ENCODE results near the gene SLC23A2.

DNA sequence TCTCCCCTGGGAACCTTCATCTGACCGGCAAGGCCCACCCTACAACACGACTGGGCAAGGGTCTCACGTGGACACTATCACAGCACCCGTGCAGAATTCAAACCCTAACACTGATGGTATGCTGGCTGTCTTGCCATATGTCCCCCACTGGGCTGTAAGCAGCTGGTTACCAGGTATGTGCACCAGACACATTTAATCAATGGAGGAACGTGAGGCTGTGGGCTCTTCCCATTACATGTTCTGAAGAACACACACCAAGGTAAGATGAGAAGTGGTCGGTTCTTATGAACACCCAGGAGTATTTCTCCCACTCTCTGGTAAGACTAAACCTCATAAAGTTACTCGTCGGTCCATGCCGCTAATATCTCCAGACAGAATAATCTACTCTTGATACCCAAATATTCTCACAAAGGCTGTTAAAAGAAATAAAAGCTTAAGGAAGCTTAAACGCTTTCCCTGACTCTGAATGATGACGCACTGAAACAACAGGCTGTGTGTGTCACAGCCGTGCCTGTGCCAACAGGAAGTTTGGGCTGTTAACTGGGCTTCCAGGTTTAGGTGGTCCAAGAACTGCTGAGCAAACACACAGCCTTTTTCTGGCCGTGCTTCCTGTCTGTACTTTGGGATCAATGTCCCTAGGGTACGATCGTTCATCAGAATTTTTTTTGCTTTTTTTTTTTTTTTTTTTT is 75.3 kb downstream of the SLC23A2 start:
- no peak for TF ChIP-seq RCOR1 (IDR thresholded peaks at IDR 0.05; ENCODE audit: low read length)
- no peak for TF ChIP-seq CTCF (IDR thresholded peaks at IDR 0.05)
- TF ChIP-seq SMC3 (IDR thresholded peaks at IDR 0.05; ENCODE audit: low read depth, low read length) = no peak
- TF ChIP-seq RAD21 (IDR thresholded peaks at IDR 0.05; ENCODE audit: low read length) = no peak
- TF ChIP-seq NFIC (IDR thresholded peaks at IDR 0.05; ENCODE audit: borderline replicate concordance) = no peak
- no peak for TF ChIP-seq POLR2AphosphoS5 (IDR thresholded peaks at IDR 0.05; ENCODE audit: low read depth, low read length)
- no peak for TF ChIP-seq YY1 (IDR thresholded peaks at IDR 0.05; ENCODE audit: low read depth)
- no peak for TF ChIP-seq MXI1 (IDR thresholded peaks at IDR 0.05; ENCODE audit: low read depth, low read length)
- no peak for TF ChIP-seq GABPA (IDR thresholded peaks at IDR 0.05; ENCODE audit: low read depth)
- TF ChIP-seq RXRA (IDR thresholded peaks at IDR 0.05; ENCODE audit: borderline replicate concordance, low read depth) = no peak
- TF ChIP-seq JUND (IDR thresholded peaks at IDR 0.05) = no peak
- no peak for TF ChIP-seq TAF1 (IDR thresholded peaks at IDR 0.05; ENCODE audit: borderline replicate concordance, low read depth, low read length)
